GM21786 (cell line): ENCODE data around the gene OCA2.

Experiments used
- ATAC-seq: cut with Tn5 transposase; IDR thresholded peaks from one replicate; pipeline ENCODE4 v1.9.1; 2021; ENCODE audit not compliant: unreplicated experiment

Gene OCA2

DNA sequence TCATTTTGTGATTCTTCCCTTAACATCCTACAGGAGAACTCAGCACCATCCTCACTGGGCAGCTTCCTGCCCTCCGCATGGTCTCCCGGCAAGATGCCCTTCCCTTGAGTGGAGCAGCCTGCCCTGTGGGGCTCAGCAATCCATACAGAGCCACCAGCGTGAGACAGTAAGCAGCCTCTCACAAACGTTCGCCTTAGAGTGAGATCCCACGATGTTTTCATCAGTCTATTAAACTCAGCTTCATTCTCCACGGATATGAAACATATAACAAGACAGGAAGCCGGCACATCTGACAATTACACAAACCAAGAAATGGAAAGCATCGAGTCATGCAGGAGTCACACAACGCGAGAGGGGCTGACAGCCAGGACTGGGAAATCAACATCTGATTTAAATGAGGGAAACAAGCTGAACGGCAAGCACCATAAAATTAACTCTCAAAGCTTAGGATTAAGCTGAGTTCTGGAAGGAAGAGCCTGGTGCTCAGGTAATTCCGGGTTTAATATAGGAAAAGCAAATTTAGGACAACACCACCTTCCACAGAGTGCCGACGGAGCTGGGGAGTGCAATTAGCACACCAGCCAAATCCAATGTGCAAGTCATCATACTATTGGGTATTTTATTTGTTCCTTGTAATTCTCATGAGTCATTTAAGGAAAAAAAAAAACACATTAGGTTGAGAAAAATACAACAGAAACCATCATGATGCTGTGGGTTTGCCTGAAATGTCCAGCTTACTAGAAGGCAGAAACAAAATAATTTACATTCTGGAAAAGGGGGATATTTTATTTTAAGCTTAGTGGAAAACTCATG, 272.0 kb downstream of the OCA2 start:
- no peak for ATAC-seq

- no peak for ATAC-seq
Observed at GRCh38 chr15:27826411-27826810, 272.7 kb downstream of the OCA2 start.

GRCh38 chr15:27824841-27825422, 274.2 kb downstream of the OCA2 start:
- no peak for ATAC-seq

GRCh38 chr15:27821273-27821672, 277.8 kb downstream of the OCA2 start:
- no peak for ATAC-seq

GRCh38 chr15:27820722-27821121, 278.4 kb downstream of the OCA2 start:
- no peak for ATAC-seq

GRCh38 chr15:27820232-27820631, 278.9 kb downstream of the OCA2 start:
- ATAC-seq: no peak

- ATAC-seq: no peak
Observed at GRCh38 chr15:27817258-27817657, 281.9 kb downstream of the OCA2 start.

- no peak for ATAC-seq
Observed at GRCh38 chr15:27816790-27817189, 282.3 kb downstream of the OCA2 start.

DNA sequence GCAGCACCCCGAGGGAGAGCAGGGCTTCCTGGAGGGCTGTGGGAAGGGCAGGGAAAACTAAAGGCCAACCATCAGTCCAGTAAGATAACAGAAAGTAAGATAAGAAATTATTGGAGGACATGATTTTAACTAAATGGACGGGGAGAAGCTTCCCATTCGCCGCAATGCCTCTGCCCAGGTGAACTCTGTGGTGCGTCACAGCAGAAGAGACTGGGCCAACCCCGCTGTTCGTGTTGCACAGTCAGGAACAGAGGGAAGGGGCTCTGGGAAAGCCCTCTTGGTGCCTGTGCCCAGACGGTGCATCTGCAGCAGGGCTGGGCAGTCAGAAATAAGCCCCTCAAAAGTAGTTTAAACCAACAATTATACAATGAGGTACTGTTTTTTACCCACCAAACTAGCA, 284.1 kb downstream of the OCA2 start:
- ATAC-seq: no peak

GRCh38 chr15:27813139-27813538, 286.0 kb downstream of the OCA2 start:
- ATAC-seq: no peak

- no peak for ATAC-seq
Observed at GRCh38 chr15:27808182-27808581, 290.9 kb downstream of the OCA2 start.

DNA sequence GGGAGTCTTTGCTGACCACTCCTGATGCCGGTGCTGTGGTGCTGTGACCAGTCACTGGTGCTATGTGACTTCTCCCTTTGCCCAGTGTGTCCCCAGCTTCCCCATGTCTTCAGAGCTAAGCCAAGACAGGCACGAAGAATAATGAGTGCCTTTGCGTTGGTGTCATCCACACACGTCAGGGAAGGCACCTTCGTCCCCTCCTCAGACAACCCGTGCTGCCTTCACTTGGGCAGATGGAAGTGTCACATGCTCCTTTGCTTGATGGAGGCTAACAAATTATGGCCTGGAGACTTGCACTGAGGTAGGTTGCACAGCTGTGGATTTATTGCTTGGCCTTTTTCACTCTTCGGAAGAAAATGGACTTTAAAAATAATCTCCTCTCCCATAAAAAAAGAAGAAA, 291.8 kb downstream of the OCA2 start:
- ATAC-seq: no peak

DNA sequence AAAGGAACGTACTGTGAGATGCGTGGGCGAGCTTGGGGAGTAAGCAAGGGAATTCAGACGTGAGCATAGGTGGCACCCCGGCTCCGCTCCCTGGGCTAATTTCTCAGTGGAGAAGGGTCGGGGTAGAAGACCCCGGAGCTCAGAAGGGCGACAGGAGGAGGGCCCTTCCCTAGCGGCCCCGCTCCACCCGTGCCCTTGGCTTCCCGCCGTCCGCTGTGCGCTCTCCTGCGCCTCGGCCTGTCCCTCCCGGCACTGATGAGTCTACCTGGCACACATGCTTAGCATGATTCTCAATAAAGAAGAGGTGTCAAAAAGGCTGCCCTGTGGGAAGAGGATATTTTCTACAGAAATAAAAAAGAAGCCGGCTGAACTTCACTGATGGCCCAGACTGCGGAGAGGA, 292.7 kb downstream of the OCA2 start:
- no peak for ATAC-seq

DNA sequence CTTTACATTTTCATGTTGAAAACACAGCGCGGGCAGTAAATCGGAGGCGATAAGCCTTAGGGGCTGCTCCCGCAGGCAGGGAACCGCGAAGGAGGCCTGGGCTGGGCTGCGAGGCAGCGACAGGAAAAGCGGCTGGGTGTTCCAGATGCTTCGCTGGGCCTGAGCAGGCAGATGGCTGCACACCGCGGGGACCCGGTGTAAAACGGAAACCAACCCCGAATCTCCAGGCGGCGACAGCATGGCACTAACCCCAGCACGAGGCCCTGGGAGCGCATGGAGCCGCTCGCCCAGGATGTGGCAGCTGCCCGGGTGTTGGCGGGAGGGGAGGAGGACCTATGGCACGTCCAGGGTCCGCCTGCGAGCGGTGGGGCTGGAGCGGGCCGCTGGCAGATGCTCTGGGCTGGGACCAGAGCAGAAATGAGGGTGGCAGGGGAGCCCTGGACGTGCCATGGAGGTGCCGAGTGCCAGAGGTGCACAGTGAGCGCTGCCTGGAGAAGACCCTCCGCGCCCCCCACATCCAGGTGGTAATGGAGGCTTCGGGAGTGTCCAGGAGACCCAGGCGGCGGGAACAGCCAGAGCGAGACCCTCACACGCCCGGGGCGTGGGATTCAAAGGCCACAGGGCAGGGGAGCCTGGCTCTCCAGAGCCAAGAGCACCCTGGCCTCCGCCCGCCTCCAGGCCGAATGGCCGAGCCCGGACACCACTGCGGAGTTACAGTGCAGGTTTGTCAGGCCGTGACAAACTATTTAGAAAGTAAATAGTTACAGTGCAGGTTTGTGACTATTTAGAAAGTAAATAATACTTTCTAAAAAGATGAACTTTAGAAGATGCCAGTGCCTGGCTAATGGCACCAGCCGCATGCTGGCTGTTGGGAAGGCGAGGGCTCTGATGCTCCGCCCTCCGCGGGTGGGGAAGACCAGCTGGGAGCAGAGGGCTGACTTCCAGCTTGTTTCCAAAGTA, 293.6 kb downstream of the OCA2 start:
- ATAC-seq: no peak

DNA sequence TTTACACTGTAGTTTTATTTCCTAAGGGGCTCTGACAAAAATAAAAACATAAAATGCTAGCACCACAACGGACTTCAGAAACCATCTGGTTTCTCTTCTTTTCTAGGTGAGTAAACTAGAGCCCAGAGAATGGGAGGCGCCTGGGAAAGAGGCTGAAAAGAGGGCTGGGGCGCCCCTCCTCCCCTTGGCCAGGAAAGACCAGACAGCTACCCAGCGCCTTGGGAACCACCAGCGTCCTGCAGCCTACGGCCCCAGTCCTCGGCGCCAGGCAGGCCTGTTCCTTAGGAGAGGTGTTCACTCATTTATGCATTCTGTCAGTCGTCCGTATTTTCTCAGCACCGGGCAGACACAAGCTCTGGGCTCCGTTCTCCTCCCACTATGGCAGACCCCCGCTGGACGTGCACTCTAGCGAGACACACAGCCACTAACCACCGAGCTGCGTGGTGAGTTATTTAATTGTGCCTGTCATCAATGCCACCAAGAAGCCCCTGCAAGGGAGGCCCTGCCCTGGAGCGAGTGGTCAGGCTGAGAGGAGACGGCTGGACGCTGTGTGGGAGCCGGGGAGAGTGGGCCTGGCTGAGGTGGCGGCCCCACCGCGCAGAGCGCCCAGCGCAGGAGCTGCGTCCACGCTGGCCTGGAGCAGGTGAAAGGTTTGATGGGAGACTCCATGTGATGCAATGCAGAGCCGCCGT, 294.4 kb downstream of the OCA2 start:
- ATAC-seq: no peak

DNA sequence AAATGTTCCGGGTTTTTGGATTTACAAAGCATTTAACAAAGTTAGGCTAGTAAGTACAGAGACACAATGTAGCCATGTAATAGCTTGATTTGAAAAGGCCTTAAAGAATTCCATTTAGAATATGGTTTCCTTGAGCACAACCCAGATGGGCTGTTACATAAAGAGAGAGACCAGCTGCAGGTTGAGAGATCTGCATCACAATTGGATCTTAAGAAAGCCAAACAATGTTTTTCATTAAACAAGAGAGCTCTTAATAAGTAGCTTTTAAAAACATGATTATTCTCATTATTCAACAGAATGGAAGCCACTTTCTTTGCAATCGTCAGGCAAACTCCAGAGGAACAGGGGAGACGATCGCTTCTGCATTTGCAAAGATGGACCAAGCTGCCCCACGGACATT, 300.3 kb downstream of the OCA2 start:
- no peak for ATAC-seq

DNA sequence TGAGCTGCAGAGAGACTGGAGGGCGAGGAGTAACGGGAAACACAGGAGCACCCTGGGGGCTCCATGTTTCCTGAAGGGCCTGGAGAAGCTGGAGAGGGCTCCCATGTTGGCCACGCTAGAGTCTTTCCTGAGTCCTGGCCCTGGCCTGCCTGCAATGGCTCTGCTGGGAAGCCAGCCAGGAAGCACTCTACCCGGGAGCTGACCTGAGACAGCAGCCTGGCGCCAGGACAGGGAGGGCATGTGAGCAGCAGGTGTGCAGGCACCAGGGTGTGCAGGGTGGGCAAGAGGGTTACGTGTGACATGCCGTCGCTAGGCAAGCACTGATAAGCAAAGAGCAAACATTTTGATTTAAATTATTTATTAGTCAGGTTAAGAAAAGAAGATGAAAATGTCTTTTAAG, 301.4 kb downstream of the OCA2 start:
- ATAC-seq: no peak

GRCh38 chr15:27796405-27797320, 302.5 kb downstream of the OCA2 start:
- no peak for ATAC-seq

DNA sequence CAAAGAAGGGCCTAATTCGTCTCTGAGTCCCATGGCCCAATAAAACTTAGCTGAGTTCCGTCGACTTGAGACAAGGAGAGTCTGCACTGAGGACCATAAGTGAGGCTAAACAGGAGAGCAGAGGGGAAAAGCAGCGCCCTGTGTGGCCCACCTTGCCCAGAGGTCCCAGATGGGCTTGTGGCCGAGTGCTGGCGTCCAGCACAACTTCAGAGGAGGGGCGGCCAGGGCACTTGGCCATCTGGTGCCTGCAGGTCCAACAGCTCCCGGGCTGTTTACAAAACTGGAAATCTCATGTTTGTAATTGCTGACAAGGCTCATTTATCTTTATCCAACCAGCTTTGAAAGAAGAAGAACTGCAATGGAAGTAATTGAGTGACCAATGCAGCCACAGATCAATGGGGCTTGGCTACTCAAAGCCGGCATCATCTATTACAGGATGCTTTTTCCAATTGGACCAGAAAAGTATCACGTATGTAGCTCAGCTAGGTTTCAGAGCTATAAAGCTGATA, 306.3 kb downstream of the OCA2 start:
- no peak for ATAC-seq

DNA sequence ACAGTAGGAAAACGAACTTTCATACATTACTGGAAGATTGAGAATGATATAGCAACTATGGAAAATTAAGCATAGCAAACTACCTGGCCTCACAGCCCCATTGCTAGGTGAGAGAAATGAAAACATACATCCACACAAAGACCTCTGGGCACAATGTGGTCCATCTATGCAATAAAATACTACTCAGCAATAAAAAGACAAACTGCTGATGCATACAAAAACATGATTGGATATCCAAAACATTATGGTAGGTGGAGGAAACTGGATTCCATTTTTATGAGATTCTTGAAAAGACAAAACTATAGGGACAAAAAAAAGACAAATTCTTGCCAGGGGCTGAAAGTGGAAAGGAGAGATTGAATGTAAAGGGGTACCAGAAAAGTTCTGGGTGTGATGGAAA, 308.8 kb downstream of the OCA2 start:
- ATAC-seq: no peak
